ENCODE data around the gene VWC2L. TPM values are rescaled to one million over a fixed set of nuclear protein-coding genes. Genes with fewer than 3 reads are reported as not detected.

Gene VWC2L
- total and polyA plus RNA-seq, 2 of the 4 experiments (the other 2 are of a cell fraction) = not detected

DNA sequence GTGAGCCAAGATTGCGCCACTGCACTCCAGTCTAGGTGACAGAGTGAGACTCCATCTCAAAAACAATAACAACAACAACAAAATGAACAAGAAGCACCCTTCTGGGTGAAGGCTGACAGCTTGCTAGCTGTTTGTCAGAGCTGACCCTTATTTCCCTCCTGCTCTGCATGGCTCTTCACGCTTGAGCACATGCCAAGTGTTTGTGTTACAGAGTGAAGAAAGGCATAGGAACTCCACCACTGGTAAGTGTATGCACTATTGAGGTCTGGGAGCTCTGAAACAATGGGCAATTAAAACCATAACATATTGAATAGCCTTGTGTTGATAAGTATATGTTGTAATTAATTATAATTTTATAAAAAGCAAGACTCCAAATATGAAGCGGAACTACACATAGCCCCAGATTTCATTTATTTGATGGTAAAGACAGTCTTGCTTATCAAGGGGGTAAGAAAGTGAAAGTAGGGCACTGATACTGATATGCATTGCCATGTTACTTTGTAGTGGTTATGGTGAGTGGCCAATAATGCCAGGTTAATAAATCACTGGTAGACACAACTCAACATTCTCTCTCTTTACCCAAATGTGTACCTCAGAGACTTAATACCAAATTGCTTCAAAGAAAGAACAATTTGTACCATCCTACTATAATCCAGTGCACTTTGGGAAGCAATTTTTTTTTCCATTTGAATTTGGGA, 163.4 kb downstream of the VWC2L start:
- dilution Hi-C loops (cut with HindIII; ENCODE audit: low sequenced_read_pairs, unreplicated experiment) (no loop called here), intact Hi-C loops (cut with micrococcal nuclease) (no loop called here), in situ Hi-C loops (cut with MboI; ENCODE audit: low sequenced_read_pairs) (no loop called here)
- Histone ChIP-seq H3K9me3 (ENCODE audit: control insufficient read depth, insufficient read depth, low read length) (no peaks in the 10 kb centered on the region), H3K14ac (replicated peaks; ENCODE audit: low read depth, low read length) (no peak overlapping the region), H3K27ac (ENCODE audit: insufficient read depth, low read length) (no peak overlapping the region), H2BK120ac (ENCODE audit: low read depth, low read length) (no peak overlapping the region), H2BK5ac (ENCODE audit: low read depth, low read length, poor library complexity, severe bottlenecking) (no peak overlapping the region), H3K79me1 (ENCODE audit: low read depth in 1 of 2, low read length in 2 of 2) (no peaks in the 10 kb centered on the region), H3K4me1 (ENCODE audit: control insufficient read depth, insufficient read depth, low read length) (no peaks in the 10 kb centered on the region), H2AFZ (replicated peaks; ENCODE audit: low read length, poor library complexity) (no peak overlapping the region), H4K91ac (ENCODE audit: insufficient read depth, low read depth, low read length) (no peak overlapping the region), H3K9me1 (ENCODE audit: insufficient read depth, low read length) (no peaks in the 10 kb centered on the region; the same call in 1 of the 2 replicates), H4K5ac (ENCODE audit: low read depth, low read length) (no peak overlapping the region), H3K4me2 (ENCODE audit: low read depth, low read length) (no peak overlapping the region), H2AK5ac (ENCODE audit: low read depth, low read length) (no peak overlapping the region), H3K56ac (ENCODE audit: extremely low read depth, insufficient read depth, low read length) (no peak overlapping the region), H3K4me3 (ENCODE audit: insufficient read depth, low read depth, low read length) (no peak overlapping the region), H2BK20ac (ENCODE audit: low read depth, low read length) (no peak overlapping the region), H3K9ac (ENCODE audit: low read depth, low read length) (no peak overlapping the region), H3K23ac (ENCODE audit: low read depth, low read length) (no peak overlapping the region), H4K20me1 (ENCODE audit: insufficient read depth, low read length) (no peaks in the 10 kb centered on the region), H3K4ac (ENCODE audit: low read depth, low read length) (no peak overlapping the region), H4K8ac (ENCODE audit: low read depth in 2 of 2, low read length in 2 of 2) (no peak overlapping the region), H3K36me3 (ENCODE audit: control insufficient read depth, insufficient read depth, low read length) (no peaks in the 10 kb centered on the region), H3K18ac (ENCODE audit: low read depth, low read length) (no peak overlapping the region), H2AK9ac (replicated peaks; ENCODE audit: low read depth, low read length, poor library complexity) (no peak overlapping the region), H3K27me3 (ENCODE audit: control insufficient read depth, insufficient read depth, low read length) (no peaks in the 10 kb centered on the region), H2BK15ac (ENCODE audit: low read depth, low read length) (no peak overlapping the region)
- ATAC-seq (ENCODE audit: low read depth) (no peak), DNase-seq (no peak)
- no peak for TF ChIP-seq RFX5 (IDR thresholded peaks at IDR 0.05; ENCODE audit: low read depth, low read length)
- ChIA-PET POLR2A (ENCODE audit: unreplicated experiment) (no interaction called here), CTCF (no interaction called here)
- no TSS peak for BruUV-seq (replicated peaks)
- no CpG with 5 or more reads among the region's 3 CpGs for WGBS, 2 experiments (ENCODE audit: extremely low coverage in 2 of 2, insufficient read length in 1 of 2)

Measured in IMR-90 (cell line).